ENCODE results near the gene RRM2.

DNA sequence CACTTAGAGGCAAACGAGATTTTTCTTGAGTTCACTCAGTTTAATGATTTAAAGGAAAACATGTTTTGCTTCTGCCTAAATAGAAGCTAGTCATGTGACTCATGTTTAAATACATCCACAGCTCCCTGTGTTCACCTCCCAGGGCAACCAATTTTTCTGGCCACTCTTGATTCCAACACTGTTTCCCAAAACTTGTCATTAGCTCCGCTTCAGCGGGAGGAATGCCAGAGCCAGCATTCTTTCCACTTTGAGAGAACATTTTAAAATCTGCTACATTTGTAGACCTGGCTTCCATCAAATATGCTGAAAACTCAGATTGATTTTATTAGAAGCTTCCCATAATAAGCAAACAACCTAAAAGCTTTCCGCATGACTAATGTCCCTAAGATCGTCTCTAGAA is 39.5 kb upstream of the RRM2 start:
- TF ChIP-seq EZH2phosphoT487 (IDR thresholded peaks at IDR 0.05; ENCODE audit: borderline replicate concordance) (no peak), CTCF (conservative IDR thresholded peaks at IDR 0.05; ENCODE audit: low read length) (no peak)

Measured in Loucy (cell line).